Stimulated activated naive CD8-positive, alpha-beta T cell treated with anti-CD3 and anti-CD28 coated beads, Interleukin-15, Interleukin-2, amounts not matched to agents 100 ng/mL and 50 ng/mL, for 24 hours (primary cell): ENCODE results near the gene MRPL24.

Experiments used
- H3K27ac Mint-ChIP-seq: one replicate; pipeline ENCODE4 v1.8.0; 2021; ENCODE audit warnings: mild to moderate bottlenecking, mixed read lengths
- H3K27me3 Mint-ChIP-seq: one replicate; pipeline ENCODE4 v1.8.0; 2021; ENCODE audit warnings: mixed read lengths
- H3K36me3 Mint-ChIP-seq: one replicate; pipeline ENCODE4 v1.8.0; 2021; ENCODE audit warnings: low read depth, mixed read lengths
- H3K4me1 Mint-ChIP-seq: one replicate; pipeline ENCODE4 v1.8.0; 2021; ENCODE audit warnings: low read depth, mixed read lengths
- H3K4me3 Mint-ChIP-seq: one replicate; pipeline ENCODE4 v1.8.0; 2021; ENCODE audit warnings: mild to moderate bottlenecking, mixed read lengths
- H3K9me3 Mint-ChIP-seq: one replicate; pipeline ENCODE4 v1.8.0; 2021; ENCODE audit warnings: mixed read lengths

MRPL24 gene

GRCh38 chr1:156742017-156742416 is 1.1 kb upstream of the MRPL24 start:
- H3K27me3 Mint-ChIP-seq = no peaks in the 10 kb centered on the region
- no peaks in the 10 kb centered on the region for H3K9me3 Mint-ChIP-seq
- peaks cover 72% of the 10 kb centered on the region for H3K36me3 Mint-ChIP-seq
- H3K4me1 Mint-ChIP-seq = peaks cover 63% of the 10 kb centered on the region
- peak overlapping the region; percentile 98 for H3K27ac Mint-ChIP-seq
- H3K4me3 Mint-ChIP-seq = peak overlapping the region; percentile 99

GRCh38 chr1:156741481-156741983 is 644 bp upstream of the MRPL24 start:
- H3K27me3 Mint-ChIP-seq = no peaks in the 10 kb centered on the region
- peak overlapping the region; percentile 99 for H3K4me3 Mint-ChIP-seq
- H3K27ac Mint-ChIP-seq = peak overlapping the region; percentile 98
- H3K9me3 Mint-ChIP-seq = no peaks in the 10 kb centered on the region
- peaks cover 58% of the 10 kb centered on the region for H3K4me1 Mint-ChIP-seq
- H3K36me3 Mint-ChIP-seq = peaks cover 73% of the 10 kb centered on the region

- Mint-ChIP-seq H3K9me3 (no peaks in the 10 kb centered on the region), H3K27ac (peak overlapping the region; percentile 98), H3K36me3 (peaks cover 63% of the 10 kb centered on the region), H3K4me3 (peak overlapping the region; percentile 99), H3K27me3 (no peaks in the 10 kb centered on the region), H3K4me1 (peaks cover 45% of the 10 kb centered on the region)
Measured at GRCh38 chr1:156740237-156740740, 599 bp downstream of the MRPL24 start.

GRCh38 chr1:156738916-156739315 is 2.0 kb downstream of the MRPL24 start:
- H3K9me3 Mint-ChIP-seq = no peaks in the 10 kb centered on the region
- peak overlapping the region; percentile 52 for H3K4me3 Mint-ChIP-seq
- H3K27ac Mint-ChIP-seq = peak overlapping the region; percentile 60
- H3K4me1 Mint-ChIP-seq = peaks cover 39% of the 10 kb centered on the region
- H3K27me3 Mint-ChIP-seq = no peaks in the 10 kb centered on the region
- H3K36me3 Mint-ChIP-seq = peaks cover 57% of the 10 kb centered on the region

- H3K27ac Mint-ChIP-seq = peak overlapping the region; percentile 11
- H3K36me3 Mint-ChIP-seq = peaks cover 53% of the 10 kb centered on the region
Measured at GRCh38 chr1:156738407-156738806, 2.5 kb downstream of the MRPL24 start.

GRCh38 chr1:156733989-156734584 is 6.8 kb downstream of the MRPL24 start:
- Mint-ChIP-seq H3K27me3 (no peaks in the 10 kb centered on the region), H3K4me1 (peaks cover 18% of the 10 kb centered on the region), H3K36me3 (peaks cover 36% of the 10 kb centered on the region), H3K9me3 (no peaks in the 10 kb centered on the region), H3K27ac (no peak overlapping the region), H3K4me3 (no peak overlapping the region)

More at GRCh38 chr1:156738407-156738806, 2.5 kb downstream of the MRPL24 start:
- no peaks in the 10 kb centered on the region for H3K27me3 Mint-ChIP-seq
- no peak overlapping the region for H3K4me3 Mint-ChIP-seq
- H3K4me1 Mint-ChIP-seq = peaks cover 36% of the 10 kb centered on the region
- H3K9me3 Mint-ChIP-seq = no peaks in the 10 kb centered on the region

- Mint-ChIP-seq H3K27ac (no peak within 1 kb of the TSS), H3K4me1 (peaks cover 30% of the 10 kb centered on the region), H3K4me3 (no peak within 1 kb of the TSS)
Measured at GRCh38 chr1:156728599-156729462, 12.1 kb downstream of the MRPL24 start, which contains the start of gene ISG20L2. ISG20L2 (minus strand) TSS chr1:156728766; CDS start chr1:156727652, 1,114 bp downstream.

GRCh38 chr1:156727926-156728598 is 12.8 kb downstream of the MRPL24 start, which contains the start of gene METTL25B:
METTL25B (plus strand) TSS chr1:156728469; CDS start chr1:156729105, 636 bp downstream.
- no peak within 1 kb of the TSS for H3K27ac Mint-ChIP-seq
- H3K4me3 Mint-ChIP-seq = no peak within 1 kb of the TSS
- H3K4me1 Mint-ChIP-seq = peaks cover 37% of the 10 kb centered on the region
- no peaks in the 10 kb centered on the region for H3K9me3 Mint-ChIP-seq
- H3K27me3 Mint-ChIP-seq = no peaks in the 10 kb centered on the region
- peaks cover 33% of the 10 kb centered on the region for H3K36me3 Mint-ChIP-seq

More at GRCh38 chr1:156728599-156729462, 12.1 kb downstream of the MRPL24 start, which contains the start of gene ISG20L2:
- Mint-ChIP-seq H3K27me3 (no peaks in the 10 kb centered on the region), H3K36me3 (peaks cover 25% of the 10 kb centered on the region), H3K9me3 (no peaks in the 10 kb centered on the region)

- no peaks in the 10 kb centered on the region for H3K27me3 Mint-ChIP-seq
- no peak overlapping the region for H3K4me3 Mint-ChIP-seq
- peaks cover 38% of the 10 kb centered on the region for H3K36me3 Mint-ChIP-seq
- peaks cover 42% of the 10 kb centered on the region for H3K4me1 Mint-ChIP-seq
- no peaks in the 10 kb centered on the region for H3K9me3 Mint-ChIP-seq
- H3K27ac Mint-ChIP-seq = no peak overlapping the region
Measured at GRCh38 chr1:156727492-156727891, 13.4 kb downstream of the MRPL24 start.

GRCh38 chr1:156726549-156727226 is 14.2 kb downstream of the MRPL24 start:
- Mint-ChIP-seq H3K27me3 (no peaks in the 10 kb centered on the region), H3K27ac (no peak overlapping the region), H3K36me3 (peaks cover 41% of the 10 kb centered on the region), H3K4me1 (peaks cover 45% of the 10 kb centered on the region), H3K4me3 (no peak overlapping the region), H3K9me3 (no peaks in the 10 kb centered on the region)

- H3K4me1 Mint-ChIP-seq = peaks cover 46% of the 10 kb centered on the region
- H3K27me3 Mint-ChIP-seq = no peaks in the 10 kb centered on the region
- no peaks in the 10 kb centered on the region for H3K9me3 Mint-ChIP-seq
- peaks cover 46% of the 10 kb centered on the region for H3K36me3 Mint-ChIP-seq
- H3K4me3 Mint-ChIP-seq = no peak overlapping the region
- no peak overlapping the region for H3K27ac Mint-ChIP-seq
Measured at GRCh38 chr1:156725683-156726280, 15.1 kb downstream of the MRPL24 start.

GRCh38 chr1:156721535-156721934 is 19.4 kb downstream of the MRPL24 start:
- no peak overlapping the region for H3K4me3 Mint-ChIP-seq
- H3K4me1 Mint-ChIP-seq = peaks cover 29% of the 10 kb centered on the region
- peaks cover 51% of the 10 kb centered on the region for H3K36me3 Mint-ChIP-seq
- H3K27me3 Mint-ChIP-seq = no peaks in the 10 kb centered on the region
- peak overlapping the region; percentile 36 for H3K27ac Mint-ChIP-seq
- no peaks in the 10 kb centered on the region for H3K9me3 Mint-ChIP-seq

- H3K36me3 Mint-ChIP-seq = peaks cover 51% of the 10 kb centered on the region
- peak overlapping the region; percentile 36 for H3K27ac Mint-ChIP-seq
- peaks cover 29% of the 10 kb centered on the region for H3K4me1 Mint-ChIP-seq
- H3K9me3 Mint-ChIP-seq = no peaks in the 10 kb centered on the region
- no peaks in the 10 kb centered on the region for H3K27me3 Mint-ChIP-seq
- no peak overlapping the region for H3K4me3 Mint-ChIP-seq
Measured at GRCh38 chr1:156721131-156721530, 19.8 kb downstream of the MRPL24 start.

- H3K9me3 Mint-ChIP-seq = no peaks in the 10 kb centered on the region
- no peak overlapping the region for H3K4me3 Mint-ChIP-seq
- no peak overlapping the region for H3K27ac Mint-ChIP-seq
- H3K27me3 Mint-ChIP-seq = no peaks in the 10 kb centered on the region
- H3K4me1 Mint-ChIP-seq = peaks cover 7% of the 10 kb centered on the region
- peaks cover 40% of the 10 kb centered on the region for H3K36me3 Mint-ChIP-seq
Measured at GRCh38 chr1:156717351-156717750, 23.5 kb downstream of the MRPL24 start.
